H9 (cell line): ENCODE results near the gene KRT13. TPM values are rescaled to one million over a fixed set of nuclear protein-coding genes. Genes with fewer than 3 reads are reported as not detected.

Experiments
- DNase-seq: peaks from one replicate; pipeline ENCODE4 v3.0.0-alpha.2; 2017
- H2AFZ ChIP-seq: one replicate; pipeline ENCODE4 v1.6.1; 2013; ENCODE audit warnings: mild to moderate bottlenecking, low read length, control low read depth, moderate library complexity
- H2AK5ac ChIP-seq: 2 replicates; pipeline ENCODE4 v1.6.1; 2013; ENCODE audit warnings: low read length, control low read depth, mixed read lengths; ENCODE audit not compliant: insufficient read length
- H2BK120ac ChIP-seq: one replicate; pipeline ENCODE4 v1.6.1; 2013; ENCODE audit warnings: low read depth, mild to moderate bottlenecking, low read length, control low read depth, inconsistent platforms; ENCODE audit not compliant: poor library complexity, severe bottlenecking
- H2BK12ac ChIP-seq: 2 replicates; pipeline ENCODE4 v1.6.1; 2013; ENCODE audit warnings: low read length, control low read depth, mixed read lengths, low read depth; ENCODE audit not compliant: insufficient read length
- H2BK15ac ChIP-seq: 2 replicates; pipeline ENCODE4 v1.6.1; 2013; ENCODE audit warnings: low read depth, low read length, control low read depth
- H2BK20ac ChIP-seq: one replicate; pipeline ENCODE4 v1.6.1; 2013; ENCODE audit warnings: low read depth, mild to moderate bottlenecking, low read length, control low read depth, inconsistent platforms; ENCODE audit not compliant: poor library complexity, severe bottlenecking
- H2BK5ac ChIP-seq: 2 replicates; pipeline ENCODE4 v1.6.1; 2013; ENCODE audit warnings: low read length, control low read depth, mixed read lengths; ENCODE audit not compliant: insufficient read length
- H3K14ac ChIP-seq: 2 replicates; pipeline ENCODE4 v1.6.1; 2013; ENCODE audit warnings: low read length, control low read depth; ENCODE audit not compliant: insufficient read depth
- H3K18ac ChIP-seq: 2 replicates; pipeline ENCODE4 v1.6.1; 2013; ENCODE audit warnings: low read depth, mild to moderate bottlenecking, mixed read lengths, low read length, control low read depth; ENCODE audit not compliant: insufficient read length
- H3K23ac ChIP-seq: 2 replicates; pipeline ENCODE4 v1.6.1; 2013; ENCODE audit warnings: low read length, control low read depth, mixed read lengths, low read depth; ENCODE audit not compliant: insufficient read length
- H3K23me2 ChIP-seq: 2 replicates; pipeline ENCODE4 v1.6.1; 2013; ENCODE audit warnings: low read depth, mild to moderate bottlenecking, mixed read lengths, low read length, control low read depth; ENCODE audit not compliant: insufficient read length, poor library complexity, severe bottlenecking
- H3K27ac ChIP-seq: 2 replicates; pipeline ENCODE4 v1.5.1; 2013; ENCODE audit warnings: low read length, control low read depth, mixed read lengths, low read depth; ENCODE audit not compliant: insufficient read length
- H3K27me3 ChIP-seq: 2 replicates; pipeline ENCODE4 v1.6.1; 2013; ENCODE audit warnings: low read length, control low read depth, inconsistent platforms; ENCODE audit not compliant: insufficient read depth
- H3K4ac ChIP-seq: 2 replicates; pipeline ENCODE4 v1.6.1; 2013; ENCODE audit warnings: low read depth, mild to moderate bottlenecking, control low read depth, inconsistent platforms, low read length, moderate library complexity
- H3K4me1 ChIP-seq: 2 replicates; pipeline ENCODE4 v1.6.1; 2013; ENCODE audit warnings: low read length, control low read depth, inconsistent platforms; ENCODE audit not compliant: insufficient read depth
- H3K4me2 ChIP-seq: 2 replicates; pipeline ENCODE4 v1.6.1; 2013; ENCODE audit warnings: low read length, control low read depth, mixed read lengths; ENCODE audit not compliant: insufficient read length, insufficient read depth
- H3K56ac ChIP-seq: 2 replicates; pipeline ENCODE4 v1.6.1; 2013; ENCODE audit warnings: low read depth, mild to moderate bottlenecking, mixed read lengths, low read length, control low read depth; ENCODE audit not compliant: insufficient read length
- H3K79me1 ChIP-seq: 2 replicates; pipeline ENCODE4 v1.6.1; 2013; ENCODE audit warnings: low read depth, mild to moderate bottlenecking, moderate library complexity, low read length, control low read depth, inconsistent platforms; ENCODE audit not compliant: insufficient read depth, poor library complexity, severe bottlenecking
- H3K79me2 ChIP-seq: 2 replicates; pipeline ENCODE4 v1.6.1; 2013; ENCODE audit warnings: low read length, control low read depth, inconsistent platforms; ENCODE audit not compliant: insufficient read depth
- H3K9ac ChIP-seq: 2 replicates; pipeline ENCODE4 v1.6.1; 2013; ENCODE audit warnings: low read length, control low read depth, mixed read lengths; ENCODE audit not compliant: insufficient read length; ENCODE audit errors: extremely low read depth
- H3K9me3 ChIP-seq: one replicate; pipeline ENCODE4 v1.6.1; 2013; ENCODE audit warnings: low read depth, low read length, inconsistent platforms; ENCODE audit not compliant: control insufficient read depth
- H3T11ph ChIP-seq: one replicate; pipeline ENCODE4 v1.6.1; 2013; ENCODE audit warnings: mild to moderate bottlenecking, low read length, control low read depth, inconsistent platforms
- H4K20me1 ChIP-seq: one replicate; pipeline ENCODE4 v1.6.1; 2013; ENCODE audit not compliant: control insufficient read depth, insufficient read length, insufficient read depth
- H4K5ac ChIP-seq: 2 replicates; pipeline ENCODE4 v1.6.1; 2013; ENCODE audit warnings: low read depth, mild to moderate bottlenecking, mixed read lengths, low read length, control low read depth; ENCODE audit not compliant: insufficient read length
- H4K8ac ChIP-seq: replicated peaks from 2 replicates; pipeline ENCODE4 v1.6.1; 2013; ENCODE audit warnings: low read length, control low read depth, mixed read lengths, low read depth; ENCODE audit not compliant: insufficient read length
- H4K91ac ChIP-seq: 2 replicates; pipeline ENCODE4 v1.6.1; 2013; ENCODE audit warnings: low read depth, mild to moderate bottlenecking, moderate library complexity, mixed read lengths, low read length, control low read depth; ENCODE audit not compliant: insufficient read length
- H3K27ac Mint-ChIP-seq, 3 experiments: 2 replicates in 2 of 3; 3 replicates in 1 of 3; pipeline ENCODE4 v1.8.0; 2020 to 2021; ENCODE audit warnings: mixed read lengths in 3 of 3, mild to moderate bottlenecking in 1 of 3, moderate library complexity in 1 of 3
- H3K27me3 Mint-ChIP-seq: 2 replicates; pipeline ENCODE4 v1.8.0; 2021; ENCODE audit warnings: low read depth, mild to moderate bottlenecking, moderate library complexity, mixed read lengths
- H3K36me3 Mint-ChIP-seq, 3 experiments: 2 replicates in 2 of 3; 3 replicates in 1 of 3; pipeline ENCODE4 v1.8.0; 2020 to 2021; ENCODE audit warnings: low read depth in 3 of 3, mixed read lengths in 3 of 3; ENCODE audit not compliant: insufficient read depth in 1 of 3
- H3K4me1 Mint-ChIP-seq, 2 experiments: 2 replicates each; pipeline ENCODE4 v1.8.0; 2020; ENCODE audit warnings: mixed read lengths in 2 of 2
- H3K4me3 Mint-ChIP-seq, 2 experiments: 2 replicates in 1 of 2; 3 replicates in 1 of 2; pipeline ENCODE4 v1.8.0; 2020 to 2021; ENCODE audit warnings: mild to moderate bottlenecking in 2 of 2, mixed read lengths in 2 of 2, moderate library complexity in 1 of 2
- H3K9me3 Mint-ChIP-seq, 2 experiments: 2 replicates in 1 of 2; 3 replicates in 1 of 2; pipeline ENCODE4 v1.8.0; 2020; ENCODE audit warnings: mild to moderate bottlenecking in 2 of 2, mixed read lengths in 2 of 2, moderate library complexity in 1 of 2
- WGBS: extraction: QIAGEN DNeasy Blood & Tissue Kit; methylation state at CpG from one replicate; pipeline ENCODE4 v1.1.7; 2013; ENCODE audit warnings: missing lambda C conversion rate, low lambda C conversion rate, mixed read lengths; ENCODE audit not compliant: insufficient read length; ENCODE audit errors: extremely low coverage; 5-methylcytosine and 5-hydroxymethylcytosine counted together
- total RNA-seq: library from RNA; stranded (reverse); gene quantifications from 2 replicates; pipeline ENCODE4 v1.2.1, GENCODE V29; 2021
- TF ChIP-seq, protein P1 (sequence below): fragments of 200-600 bp; sonication (generic); conservative IDR thresholded peaks from 3 replicates; pipeline ENCODE4 v1.8.0; 2021; ENCODE audit warnings: antibody characterized with exemption, mild to moderate bottlenecking

Gene KRT13
- total RNA-seq, 1 experiment from 2014 or later = not detected

- peaks cover 17% of the 10 kb centered on the region for H3K27me3 Mint-ChIP-seq
- H2BK5ac ChIP-seq = no peak overlapping the region
- peaks cover 3 to 13% of the 10 kb centered on the region in 2 experiments; a peak in 4 of 5 replicates for H3K9me3 Mint-ChIP-seq
- no peaks in the 10 kb centered on the region for H3K79me2 ChIP-seq
- no peak overlapping the region for H2BK15ac ChIP-seq
- no peak overlapping the region for H4K91ac ChIP-seq
- no peak overlapping the region for H2BK20ac ChIP-seq
- H2AK5ac ChIP-seq = no peak overlapping the region
- H3K9ac ChIP-seq = no peak overlapping the region
- no peak overlapping the region for H4K8ac ChIP-seq
- no peak for DNase-seq
- H3K23ac ChIP-seq = no peak overlapping the region
- H3K27ac Mint-ChIP-seq = peak overlapping the region in 2 of 3 experiments; percentile 68 to 91; a peak in 1 of 7 replicates
- no peak overlapping the region for H4K5ac ChIP-seq
- H3K18ac ChIP-seq = no peak overlapping the region
- no peaks in the 10 kb centered on the region for H4K20me1 ChIP-seq
- no peak overlapping the region for H2BK12ac ChIP-seq
- H3K56ac ChIP-seq = no peak overlapping the region
- no peaks in the 10 kb centered on the region for H3K27me3 ChIP-seq
- TF ChIP-seq, protein P1, sequence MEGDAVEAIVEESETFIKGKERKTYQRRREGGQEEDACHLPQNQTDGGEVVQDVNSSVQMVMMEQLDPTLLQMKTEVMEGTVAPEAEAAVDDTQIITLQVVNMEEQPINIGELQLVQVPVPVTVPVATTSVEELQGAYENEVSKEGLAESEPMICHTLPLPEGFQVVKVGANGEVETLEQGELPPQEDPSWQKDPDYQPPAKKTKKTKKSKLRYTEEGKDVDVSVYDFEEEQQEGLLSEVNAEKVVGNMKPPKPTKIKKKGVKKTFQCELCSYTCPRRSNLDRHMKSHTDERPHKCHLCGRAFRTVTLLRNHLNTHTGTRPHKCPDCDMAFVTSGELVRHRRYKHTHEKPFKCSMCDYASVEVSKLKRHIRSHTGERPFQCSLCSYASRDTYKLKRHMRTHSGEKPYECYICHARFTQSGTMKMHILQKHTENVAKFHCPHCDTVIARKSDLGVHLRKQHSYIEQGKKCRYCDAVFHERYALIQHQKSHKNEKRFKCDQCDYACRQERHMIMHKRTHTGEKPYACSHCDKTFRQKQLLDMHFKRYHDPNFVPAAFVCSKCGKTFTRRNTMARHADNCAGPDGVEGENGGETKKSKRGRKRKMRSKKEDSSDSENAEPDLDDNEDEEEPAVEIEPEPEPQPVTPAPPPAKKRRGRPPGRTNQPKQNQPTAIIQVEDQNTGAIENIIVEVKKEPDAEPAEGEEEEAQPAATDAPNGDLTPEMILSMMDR = no peak
- no peak overlapping the region for H3T11ph ChIP-seq
- H3K27ac ChIP-seq = no peak overlapping the region
- no peak overlapping the region for H2BK120ac ChIP-seq
- H3K4me3 Mint-ChIP-seq = no peak overlapping the region
- H2AFZ ChIP-seq = no peak overlapping the region
- H3K79me1 ChIP-seq = no peaks in the 10 kb centered on the region
- H3K23me2 ChIP-seq = no peaks in the 10 kb centered on the region
- no peak overlapping the region for H3K4me2 ChIP-seq
- no peak overlapping the region for H3K4ac ChIP-seq
- no CpG with 5 or more reads among the region's 5 CpGs for WGBS
- no peak overlapping the region for H3K14ac ChIP-seq
- H3K4me1 ChIP-seq = no peaks in the 10 kb centered on the region
- H3K4me1 Mint-ChIP-seq = peaks cover 45 to 56% of the 10 kb centered on the region in 2 experiments
- no peaks in the 10 kb centered on the region for H3K9me3 ChIP-seq
- peaks cover 0 to 13% (median 1%) of the 10 kb centered on the region in 3 experiments; a peak in 4 of 7 replicates for H3K36me3 Mint-ChIP-seq
Measured at GRCh38 chr17:41544935-41545334, 39.5 kb upstream of the KRT13 start.
